Measurements from ENCODE around the gene MS4A14.

The MS4A14 gene, protein sequence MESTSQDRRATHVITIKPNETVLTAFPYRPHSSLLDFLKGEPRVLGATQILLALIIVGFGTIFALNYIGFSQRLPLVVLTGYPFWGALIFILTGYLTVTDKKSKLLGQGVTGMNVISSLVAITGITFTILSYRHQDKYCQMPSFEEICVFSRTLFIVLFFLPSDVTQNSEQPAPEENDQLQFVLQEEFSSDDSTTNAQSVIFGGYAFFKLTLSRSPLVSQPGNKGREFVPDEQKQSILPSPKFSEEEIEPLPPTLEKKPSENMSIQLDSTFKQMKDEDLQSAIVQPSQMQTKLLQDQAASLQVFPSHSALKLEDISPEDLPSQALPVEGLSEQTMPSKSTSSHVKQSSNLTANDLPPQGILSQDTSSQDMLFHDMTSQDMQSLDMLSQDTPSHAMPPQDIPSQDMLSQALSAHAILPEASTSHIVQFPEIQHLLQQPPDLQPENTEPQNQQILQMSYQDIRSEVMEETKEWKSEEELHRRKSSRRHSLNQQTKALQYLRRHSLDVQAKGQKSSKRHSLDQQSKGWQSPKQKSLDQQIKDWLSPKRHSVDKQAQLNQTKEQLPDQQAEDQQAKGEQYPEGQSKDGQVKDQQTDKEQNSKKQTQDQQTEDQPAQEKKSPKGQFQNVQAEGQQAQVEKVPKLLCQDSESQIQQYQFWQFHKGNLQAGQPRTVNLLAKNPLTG

GRCh38 chr11:60396382-60396781, at the start of gene MS4A14:
TSS of gene MS4A14 (plus strand) at chr11:60396459. CDS start at chr11:60396579, 120 bp downstream.
- TF ChIP-seq, protein P1, sequence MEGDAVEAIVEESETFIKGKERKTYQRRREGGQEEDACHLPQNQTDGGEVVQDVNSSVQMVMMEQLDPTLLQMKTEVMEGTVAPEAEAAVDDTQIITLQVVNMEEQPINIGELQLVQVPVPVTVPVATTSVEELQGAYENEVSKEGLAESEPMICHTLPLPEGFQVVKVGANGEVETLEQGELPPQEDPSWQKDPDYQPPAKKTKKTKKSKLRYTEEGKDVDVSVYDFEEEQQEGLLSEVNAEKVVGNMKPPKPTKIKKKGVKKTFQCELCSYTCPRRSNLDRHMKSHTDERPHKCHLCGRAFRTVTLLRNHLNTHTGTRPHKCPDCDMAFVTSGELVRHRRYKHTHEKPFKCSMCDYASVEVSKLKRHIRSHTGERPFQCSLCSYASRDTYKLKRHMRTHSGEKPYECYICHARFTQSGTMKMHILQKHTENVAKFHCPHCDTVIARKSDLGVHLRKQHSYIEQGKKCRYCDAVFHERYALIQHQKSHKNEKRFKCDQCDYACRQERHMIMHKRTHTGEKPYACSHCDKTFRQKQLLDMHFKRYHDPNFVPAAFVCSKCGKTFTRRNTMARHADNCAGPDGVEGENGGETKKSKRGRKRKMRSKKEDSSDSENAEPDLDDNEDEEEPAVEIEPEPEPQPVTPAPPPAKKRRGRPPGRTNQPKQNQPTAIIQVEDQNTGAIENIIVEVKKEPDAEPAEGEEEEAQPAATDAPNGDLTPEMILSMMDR (IDR thresholded peaks at IDR 0.05; ENCODE audit: low read depth, low read length, missing control alignments) = no peak
- no peak within 1 kb of the TSS for H3K4me3 ChIP-seq (replicated peaks; ENCODE audit: low read depth, low read length)
- no peak for DNase-seq (ENCODE audit: extremely low read depth, low read depth)

DNA sequence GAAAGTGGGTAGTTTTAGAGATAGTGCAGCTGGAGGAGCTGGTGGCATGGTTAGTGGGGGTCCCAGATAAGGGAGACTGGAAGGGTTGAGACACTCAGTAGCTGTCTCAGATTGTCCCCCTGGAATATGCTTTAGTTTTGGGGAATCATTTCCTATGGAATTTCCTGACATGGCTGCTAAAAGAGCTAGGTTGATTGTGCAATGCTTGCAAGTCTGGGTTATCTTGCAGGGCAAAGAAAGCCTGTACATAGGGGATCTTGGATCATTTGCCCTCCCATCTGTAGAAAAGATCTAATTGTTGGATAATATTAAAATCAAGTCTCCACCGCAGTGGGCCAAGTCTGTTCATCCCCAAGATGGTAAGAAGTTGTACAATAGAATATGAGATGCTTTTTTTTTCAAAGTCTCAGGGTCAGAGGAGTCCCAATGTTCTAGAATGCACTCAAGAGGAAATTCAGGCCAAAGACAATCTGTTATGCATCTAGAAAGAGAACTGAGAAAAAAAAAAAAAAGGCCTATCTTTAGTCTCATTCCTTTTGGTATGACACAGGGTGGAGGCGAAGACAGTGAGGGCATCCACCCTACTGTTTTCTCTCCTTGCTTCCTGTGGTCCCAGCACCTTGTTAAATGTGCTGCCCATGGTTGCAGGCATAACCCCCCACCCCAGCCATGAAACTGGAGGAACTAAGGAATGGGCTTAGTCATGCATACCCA, 49.0 kb upstream of the MS4A14 start:
- no peak for DNase-seq (ENCODE audit: extremely low read depth, low read depth)
- H3K4me3 ChIP-seq (replicated peaks; ENCODE audit: low read depth, low read length) = no peak overlapping the region
- TF ChIP-seq, protein P1 (IDR thresholded peaks at IDR 0.05; ENCODE audit: low read depth, low read length, missing control alignments) = no peak

- TF ChIP-seq, protein P1 (IDR thresholded peaks at IDR 0.05; ENCODE audit: low read depth, low read length, missing control alignments) = no peak
- DNase-seq (ENCODE audit: extremely low read depth, low read depth) = no peak
- no peak overlapping the region for H3K4me3 ChIP-seq (replicated peaks; ENCODE audit: low read depth, low read length)
These were observed 48.1 kb upstream of the MS4A14 start for GRCh38 chr11:60348116-60348515.

- TF ChIP-seq, protein P1 (IDR thresholded peaks at IDR 0.05; ENCODE audit: low read depth, low read length, missing control alignments) = no peak
- no peak overlapping the region for H3K4me3 ChIP-seq (replicated peaks; ENCODE audit: low read depth, low read length)
- DNase-seq (ENCODE audit: extremely low read depth, low read depth) = no peak
These were observed 46.3 kb upstream of the MS4A14 start for GRCh38 chr11:60349990-60350389.

DNA sequence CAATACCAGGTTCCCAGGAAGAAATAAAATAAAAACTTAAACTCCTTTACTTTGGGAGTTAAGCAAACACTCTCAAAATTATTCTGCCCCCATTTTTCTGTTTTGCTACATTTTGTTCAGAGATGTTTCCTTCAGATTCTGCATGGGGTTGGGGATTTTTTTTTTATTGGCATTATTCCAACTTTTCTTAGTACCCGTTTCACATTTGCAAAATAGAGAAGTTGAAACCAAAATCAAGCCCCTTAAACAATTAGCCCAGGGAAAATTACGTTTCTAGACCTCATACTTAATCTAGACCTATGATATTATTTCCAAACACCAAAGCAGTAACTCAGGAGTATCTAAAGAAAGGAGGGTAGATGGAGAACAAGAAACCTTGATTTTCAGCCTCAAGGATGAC, 38.5 kb upstream of the MS4A14 start:
- TF ChIP-seq, protein P1 (IDR thresholded peaks at IDR 0.05; ENCODE audit: low read depth, low read length, missing control alignments) = no peak
- H3K4me3 ChIP-seq (replicated peaks; ENCODE audit: low read depth, low read length) = no peak overlapping the region
- no peak for DNase-seq (ENCODE audit: extremely low read depth, low read depth)

DNA sequence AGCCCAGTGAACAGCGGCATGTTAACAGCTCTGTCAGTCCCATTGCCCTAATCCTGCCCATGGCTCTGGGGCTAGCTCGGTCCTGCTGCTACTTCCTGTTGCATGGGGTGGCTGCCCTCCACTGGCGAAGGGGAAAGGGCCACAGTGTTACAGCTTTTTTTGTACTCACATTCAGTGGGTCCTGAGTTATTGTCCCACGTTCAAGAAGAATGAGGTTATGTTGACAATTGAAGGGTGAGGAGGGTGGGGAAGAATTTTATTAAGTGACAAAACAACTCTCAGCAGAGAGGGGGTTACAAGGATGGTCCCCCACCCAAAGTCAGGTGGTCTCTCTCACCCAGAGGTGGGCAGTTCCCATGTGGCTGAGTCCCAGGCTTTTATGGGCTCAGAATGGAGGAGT, 35.6 kb upstream of the MS4A14 start:
- H3K4me3 ChIP-seq (replicated peaks; ENCODE audit: low read depth, low read length) = no peak overlapping the region

More for the DNA sequence above, 35.6 kb upstream of the MS4A14 start:
- DNase-seq (ENCODE audit: extremely low read depth, low read depth) = no peak
- TF ChIP-seq, protein P1 (IDR thresholded peaks at IDR 0.05; ENCODE audit: low read depth, low read length, missing control alignments) = no peak

Measured in HFF-Myc (cell line).